Cardiac fibroblast (primary cell): ENCODE results near the gene SGK2.

ENCODE experiments used
- DNase-seq, 2 donors: peaks; one replicate each; pipeline versions ENCODE4 v3.0.0 to v3.0.0-alpha.2; 2010; ENCODE audit warnings: low read depth in 2 of 2
- H3K4me3 ChIP-seq, 2 donors: replicated peaks in 1 of 2; 1 replicate in 1 of 2; 2 replicates in 1 of 2; pipeline ENCODE4 v1.5.1; 2011; ENCODE audit warnings: low read depth in 2 of 2, low read length in 2 of 2, mild to moderate bottlenecking in 2 of 2, moderate library complexity in 1 of 2
- TF ChIP-seq, protein P1 (sequence below): IDR thresholded peaks from one replicate; pipeline ENCODE4 v1.5.1; 2011; ENCODE audit warnings: low read depth, mild to moderate bottlenecking, low read length, inconsistent platforms

Gene SGK2

DNA sequence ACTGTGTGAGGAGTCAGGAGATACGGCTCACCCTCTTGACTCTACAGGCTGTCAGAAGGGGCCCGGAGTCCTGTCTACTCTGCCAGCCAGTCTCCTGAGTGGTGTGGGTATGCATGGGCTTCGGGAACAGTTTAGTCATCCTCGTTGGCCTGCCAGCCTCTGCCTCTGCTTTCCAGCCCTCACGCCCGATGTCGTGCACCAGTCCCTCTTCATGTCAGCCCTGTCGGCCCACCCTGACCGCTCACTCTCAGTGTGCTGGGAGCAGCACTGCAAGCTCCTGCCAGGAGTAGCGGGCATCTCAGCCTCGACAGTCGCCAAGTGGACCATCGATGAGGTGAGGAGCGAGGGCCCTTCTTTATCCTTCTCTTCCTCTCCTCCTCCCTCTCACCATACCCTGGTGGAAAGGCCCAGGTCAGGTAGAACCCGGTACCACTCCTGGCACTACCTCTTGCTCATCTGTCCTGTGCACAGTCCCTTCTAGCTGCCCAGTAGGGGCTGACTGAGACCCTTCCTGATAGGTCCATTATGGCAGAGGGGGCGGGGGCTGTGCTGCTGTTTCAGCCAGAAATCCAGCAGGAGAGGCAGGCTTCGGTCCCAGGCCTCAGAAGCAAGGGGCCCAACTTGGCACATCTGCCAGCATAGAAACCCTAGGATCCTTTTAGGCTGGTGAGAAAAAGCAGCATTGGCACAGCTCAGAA, 18.7 kb upstream of the SGK2 start:
- H3K4me3 ChIP-seq = no peak overlapping the region
- no peak for DNase-seq
- TF ChIP-seq, protein P1, sequence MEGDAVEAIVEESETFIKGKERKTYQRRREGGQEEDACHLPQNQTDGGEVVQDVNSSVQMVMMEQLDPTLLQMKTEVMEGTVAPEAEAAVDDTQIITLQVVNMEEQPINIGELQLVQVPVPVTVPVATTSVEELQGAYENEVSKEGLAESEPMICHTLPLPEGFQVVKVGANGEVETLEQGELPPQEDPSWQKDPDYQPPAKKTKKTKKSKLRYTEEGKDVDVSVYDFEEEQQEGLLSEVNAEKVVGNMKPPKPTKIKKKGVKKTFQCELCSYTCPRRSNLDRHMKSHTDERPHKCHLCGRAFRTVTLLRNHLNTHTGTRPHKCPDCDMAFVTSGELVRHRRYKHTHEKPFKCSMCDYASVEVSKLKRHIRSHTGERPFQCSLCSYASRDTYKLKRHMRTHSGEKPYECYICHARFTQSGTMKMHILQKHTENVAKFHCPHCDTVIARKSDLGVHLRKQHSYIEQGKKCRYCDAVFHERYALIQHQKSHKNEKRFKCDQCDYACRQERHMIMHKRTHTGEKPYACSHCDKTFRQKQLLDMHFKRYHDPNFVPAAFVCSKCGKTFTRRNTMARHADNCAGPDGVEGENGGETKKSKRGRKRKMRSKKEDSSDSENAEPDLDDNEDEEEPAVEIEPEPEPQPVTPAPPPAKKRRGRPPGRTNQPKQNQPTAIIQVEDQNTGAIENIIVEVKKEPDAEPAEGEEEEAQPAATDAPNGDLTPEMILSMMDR = no peak

- TF ChIP-seq, protein P1 = no peak
- no peak overlapping the region for H3K4me3 ChIP-seq
- DNase-seq = no peak
Measured at GRCh38 chr20:43540673-43541060, 18.2 kb upstream of the SGK2 start.

DNA sequence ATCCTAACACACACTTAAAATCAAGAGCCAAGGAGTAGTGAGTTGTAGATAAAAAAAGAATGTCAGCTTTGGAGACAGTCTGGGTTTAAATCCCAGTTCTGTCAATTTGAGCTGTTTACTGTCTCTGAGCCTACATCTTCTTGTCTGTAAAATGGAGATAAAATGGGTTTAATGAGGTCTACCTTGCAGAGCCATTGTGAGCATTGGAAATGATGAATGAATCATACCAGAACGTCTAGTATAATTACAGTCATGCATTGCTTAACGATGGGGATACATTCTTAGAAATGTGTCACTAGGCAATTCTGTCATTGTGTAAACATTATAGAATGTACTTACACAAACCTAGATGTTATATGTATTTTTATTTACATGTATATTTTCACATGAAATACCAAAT, 17.6 kb upstream of the SGK2 start:
- peak; percentile 11 to 80 for DNase-seq

DNA sequence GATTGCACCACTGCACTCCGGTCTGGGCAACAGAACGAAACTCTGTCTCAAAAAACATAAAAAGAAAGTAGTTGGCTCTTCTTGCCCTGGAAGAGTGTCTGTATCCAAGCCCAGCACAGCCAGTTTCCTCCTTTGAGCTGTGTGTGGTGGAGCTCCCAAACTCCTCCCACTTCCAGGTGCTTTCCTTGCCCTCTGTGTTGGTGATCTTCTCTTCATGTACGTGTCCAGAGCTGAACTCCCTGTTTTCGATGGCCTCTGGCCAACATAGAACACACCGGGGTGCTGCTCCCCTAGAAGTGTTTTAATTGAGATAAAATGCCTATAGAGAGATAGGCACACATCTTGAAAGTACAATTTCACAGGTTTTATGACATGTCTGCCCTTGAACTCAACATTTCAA, 16.7 kb upstream of the SGK2 start:
- DNase-seq = no peak
- TF ChIP-seq, protein P1 = no peak
- H3K4me3 ChIP-seq = no peak overlapping the region

More for the DNA sequence above, 17.6 kb upstream of the SGK2 start:
- no peak overlapping the region for H3K4me3 ChIP-seq
- TF ChIP-seq, protein P1 = no peak

DNA sequence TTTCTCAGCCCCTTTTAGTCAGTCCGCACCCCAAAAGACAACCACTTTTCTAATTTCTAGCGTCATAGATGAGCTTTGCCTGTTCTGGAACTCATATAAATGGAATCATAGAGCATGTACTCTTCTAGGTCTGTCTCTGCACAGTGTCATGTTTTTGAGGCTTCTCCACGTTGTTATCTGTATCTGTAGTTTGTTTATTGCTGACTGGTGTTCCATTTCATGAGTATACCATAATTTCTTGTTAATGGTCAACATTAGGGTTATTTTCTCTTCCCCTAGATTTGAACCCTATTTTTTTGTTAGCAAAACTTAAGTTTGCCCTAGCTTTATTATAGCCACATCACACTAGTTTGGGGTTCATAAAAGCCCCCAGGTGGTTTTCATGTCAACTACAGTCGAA, 16.2 kb upstream of the SGK2 start:
- no peak overlapping the region for H3K4me3 ChIP-seq
- TF ChIP-seq, protein P1 = no peak
- DNase-seq = no peak

DNA sequence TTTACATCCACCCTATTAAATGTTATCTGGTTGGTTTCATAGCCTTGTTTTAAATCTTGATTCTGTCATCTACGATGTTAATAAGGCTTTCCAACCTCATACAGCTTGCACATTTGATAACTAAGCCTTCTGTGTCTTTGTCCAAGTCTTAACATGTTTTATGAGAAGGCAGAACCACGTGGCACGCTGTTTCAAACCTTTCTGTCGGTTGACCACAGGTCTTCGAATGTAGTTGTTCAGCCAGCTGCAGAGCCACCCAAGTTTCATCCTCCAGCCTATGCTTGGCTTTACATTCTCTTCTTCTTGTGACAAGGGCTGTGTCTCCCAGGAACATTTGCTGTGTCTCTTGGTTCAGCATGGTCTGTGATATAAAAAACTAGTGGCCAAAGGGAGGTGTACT, 15.7 kb upstream of the SGK2 start:
- H3K4me3 ChIP-seq = no peak overlapping the region
- no peak for DNase-seq
- TF ChIP-seq, protein P1 = no peak

GRCh38 chr20:43544501-43544900, 14.3 kb upstream of the SGK2 start:
- no peak overlapping the region for H3K4me3 ChIP-seq
- TF ChIP-seq, protein P1 = no peak
- no peak for DNase-seq
